ENCODE measurements around the gene MUC6.

Gene MUC6

DNA sequence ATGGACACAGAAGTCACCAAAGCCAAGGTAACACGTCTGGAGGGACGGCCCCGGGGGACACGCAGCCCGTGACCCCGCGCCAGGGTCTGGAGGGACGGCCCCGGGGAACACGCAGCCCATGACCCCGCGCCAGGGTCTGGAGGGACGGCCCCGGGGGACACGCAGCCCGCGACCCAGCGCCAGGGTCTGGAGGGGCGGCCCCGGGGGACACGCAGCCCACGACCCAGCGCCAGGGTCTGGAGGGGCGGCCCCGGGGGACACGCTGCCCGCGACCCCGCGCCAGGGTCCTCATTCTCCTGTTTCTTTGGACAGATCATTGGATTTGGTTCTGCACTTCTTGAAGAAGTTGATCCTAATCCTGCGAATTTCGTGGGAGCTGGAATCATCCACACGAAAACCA lies 27.1 kb downstream of the MUC6 start:
- DNase-seq (ENCODE audit: low read depth in 2 of 3, low spot score in 2 of 3): no peak

DNA sequence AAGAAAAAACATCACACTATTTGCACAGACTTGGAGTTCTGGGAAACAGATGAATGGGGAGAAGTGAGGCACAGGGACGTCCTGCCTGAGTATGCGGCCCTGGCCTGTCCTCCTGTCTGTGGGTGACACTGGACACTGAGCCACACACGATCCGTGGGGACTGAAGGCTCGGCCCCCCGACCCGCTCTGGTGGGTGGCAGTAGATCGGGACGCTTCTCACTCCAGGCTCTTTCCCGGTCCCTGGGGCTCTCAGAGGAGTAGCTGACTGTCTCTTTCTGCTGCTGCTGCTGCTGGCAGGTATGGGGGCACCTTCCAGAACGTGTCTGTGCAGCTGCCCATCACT lies 27.7 kb downstream of the MUC6 start:
- DNase-seq (ENCODE audit: low read depth in 2 of 3, low spot score in 2 of 3): no peak

DNA sequence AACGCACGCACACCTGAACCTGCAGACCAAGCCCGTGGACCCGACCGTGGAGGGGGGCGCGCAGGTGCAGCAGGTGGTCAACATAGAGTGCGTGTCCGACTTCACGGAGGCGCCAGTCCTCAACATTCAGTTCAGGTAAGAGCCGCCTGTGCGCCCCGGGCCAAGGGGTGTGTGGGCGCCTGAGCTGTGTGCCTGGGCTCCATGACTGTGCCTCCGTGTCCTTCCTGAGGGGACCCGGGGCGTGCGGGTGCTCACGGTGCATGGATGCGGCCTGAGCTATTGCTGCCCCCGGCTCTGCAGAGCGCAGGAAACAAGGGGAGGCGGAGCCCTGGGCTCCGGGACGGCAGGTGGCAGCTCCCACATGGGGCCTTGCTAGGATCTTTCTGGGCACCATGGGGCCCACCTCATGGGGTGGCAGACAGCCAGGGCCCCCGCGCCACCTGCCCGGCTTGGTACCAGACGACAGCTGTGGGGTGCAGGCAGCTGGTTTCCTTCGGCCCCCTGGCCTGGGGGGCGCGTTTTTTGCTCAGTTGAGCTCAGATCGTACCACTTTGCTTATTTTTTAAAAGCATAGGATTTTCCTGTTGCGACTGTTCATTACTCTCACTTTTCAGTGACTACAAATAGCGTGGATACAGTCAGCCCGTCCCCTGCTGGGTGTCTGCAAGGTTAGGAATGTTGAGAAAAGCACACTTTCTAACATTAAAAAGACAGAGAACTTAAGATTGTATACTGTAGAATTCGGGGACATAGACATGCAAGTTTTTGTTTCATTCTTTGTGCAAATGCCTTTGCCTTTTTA lies 28.3 kb downstream of the MUC6 start:
- no peak for DNase-seq (ENCODE audit: low read depth in 2 of 3, low spot score in 2 of 3)

DNA sequence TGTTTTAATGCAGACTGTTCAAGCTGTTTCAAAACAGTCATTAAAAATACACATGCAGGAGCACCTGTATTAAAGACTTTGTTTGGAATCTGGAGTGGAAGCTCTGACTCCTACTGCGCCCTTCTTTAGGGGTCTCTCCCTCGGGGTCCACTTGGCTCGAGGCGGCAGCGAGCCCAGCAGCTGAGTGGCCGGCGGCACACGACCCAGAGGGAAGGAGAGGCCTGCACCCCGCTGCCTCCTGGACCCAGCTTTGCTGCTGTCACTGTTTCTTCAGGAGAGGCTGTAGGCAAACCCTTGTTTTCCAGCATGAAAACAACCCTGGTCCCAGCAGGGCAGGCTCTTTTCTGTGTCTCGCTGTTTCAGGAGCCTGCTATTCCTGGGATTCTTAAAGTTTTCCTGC lies 29.2 kb downstream of the MUC6 start:
- DNase-seq (ENCODE audit: low read depth in 2 of 3, low spot score in 2 of 3): no peak

GRCh38 chr11:1006762-1007161 lies 29.8 kb downstream of the MUC6 start:
- no peak for DNase-seq (ENCODE audit: low read depth in 2 of 3, low spot score in 2 of 3)

DNA sequence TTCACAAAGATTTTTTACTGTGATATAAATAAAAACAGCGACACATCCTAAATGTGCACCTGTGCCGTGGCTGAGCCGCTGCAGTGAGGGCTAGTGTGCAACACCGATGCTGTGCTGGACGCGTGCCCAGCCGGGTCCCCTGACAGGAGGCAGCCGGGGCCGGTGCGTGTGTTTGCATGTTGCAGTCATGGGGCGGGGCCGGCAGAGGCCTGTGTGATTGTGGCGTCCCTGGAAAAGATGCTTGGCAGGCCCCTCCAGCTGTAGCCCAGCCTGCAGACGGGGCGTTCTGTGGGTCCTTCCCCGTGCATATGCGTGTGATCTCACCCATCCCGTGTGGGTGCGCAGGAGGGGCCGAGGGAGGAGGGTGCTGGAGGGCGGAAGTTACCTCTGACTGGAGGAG lies 30.6 kb downstream of the MUC6 start:
- no peak for DNase-seq (ENCODE audit: low read depth in 2 of 3, low spot score in 2 of 3)

GRCh38 chr11:1003159-1003558 lies 33.4 kb downstream of the MUC6 start:
- DNase-seq (ENCODE audit: low read depth in 2 of 3, low spot score in 2 of 3): no peak

DNA sequence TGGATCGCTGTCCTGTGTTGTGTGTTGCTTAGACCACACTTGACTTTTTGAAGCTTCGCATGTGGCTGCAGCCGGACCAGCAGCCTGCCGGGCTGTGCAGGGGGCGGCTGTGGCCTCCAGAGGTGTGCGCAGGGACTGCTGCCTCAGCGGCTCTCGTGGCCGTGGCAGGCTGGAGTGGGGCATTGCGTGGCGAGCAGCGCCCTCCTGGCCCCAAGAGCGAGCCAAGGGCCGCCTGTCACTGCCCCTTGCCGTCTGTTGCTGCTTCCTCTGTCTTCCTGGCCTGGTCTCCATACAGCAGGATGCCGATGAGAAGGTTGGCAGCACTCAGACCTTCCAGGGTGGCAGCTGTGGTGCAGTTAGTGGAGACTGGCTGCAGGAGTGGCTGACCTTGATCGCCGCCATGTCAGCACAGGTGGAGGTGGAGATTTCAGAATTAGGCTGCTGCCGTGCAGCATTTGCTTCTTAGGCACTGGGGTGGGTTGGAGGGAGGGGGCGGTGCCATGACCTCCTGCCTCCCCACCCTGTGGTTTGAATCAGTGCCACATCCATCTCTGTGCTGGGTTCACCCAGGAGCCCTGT lies 34.0 kb downstream of the MUC6 start:
- no peak for DNase-seq (ENCODE audit: low read depth in 2 of 3, low spot score in 2 of 3)

DNA sequence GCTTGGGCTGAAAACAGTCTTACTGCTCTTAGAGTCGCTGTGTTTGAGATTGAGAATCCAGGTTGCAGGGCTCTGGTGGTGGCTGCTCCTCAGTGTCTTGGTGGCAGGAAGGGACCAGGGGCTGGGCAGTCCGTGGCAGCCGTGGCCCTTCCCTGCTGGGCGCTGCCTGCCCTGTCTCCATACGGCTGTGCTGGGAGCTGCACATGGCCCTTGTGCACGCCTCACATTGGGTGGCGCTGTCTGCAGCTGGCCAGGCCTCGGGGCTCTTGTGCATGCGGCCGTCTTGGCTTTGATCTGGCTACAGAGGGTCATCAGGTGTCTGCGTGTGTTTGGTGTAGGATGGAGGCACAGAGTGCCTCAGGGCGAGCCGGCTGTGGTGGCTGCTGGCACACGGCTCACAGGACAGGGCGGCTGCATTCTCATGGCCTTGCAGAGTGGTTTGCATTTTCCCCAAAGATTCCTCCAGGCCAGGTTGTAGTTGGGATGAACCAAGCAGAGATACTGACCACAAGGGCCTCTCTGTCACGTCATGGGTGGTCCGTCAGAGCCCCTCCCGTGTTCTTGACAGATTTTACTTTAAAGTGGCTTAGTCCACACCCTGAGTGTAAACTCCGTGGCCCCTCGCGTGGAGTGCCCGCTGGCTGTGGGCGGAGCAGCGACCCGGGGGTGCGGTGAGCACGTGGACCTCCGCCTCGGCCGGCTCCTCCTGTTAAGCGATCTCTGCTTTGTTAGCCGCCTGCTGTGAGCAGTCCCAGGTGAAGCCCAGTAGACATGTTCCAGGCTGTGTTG lies 34.7 kb downstream of the MUC6 start:
- DNase-seq (ENCODE audit: low read depth in 2 of 3, low spot score in 2 of 3): no peak

GRCh38 chr11:1000357-1001278 lies 35.9 kb downstream of the MUC6 start:
- no peak for DNase-seq (ENCODE audit: low read depth in 2 of 3, low spot score in 2 of 3)

- no peak for DNase-seq (ENCODE audit: low read depth in 2 of 3, low spot score in 2 of 3)
Observed at GRCh38 chr11:999009-999408, 37.5 kb downstream of the MUC6 start.

DNA sequence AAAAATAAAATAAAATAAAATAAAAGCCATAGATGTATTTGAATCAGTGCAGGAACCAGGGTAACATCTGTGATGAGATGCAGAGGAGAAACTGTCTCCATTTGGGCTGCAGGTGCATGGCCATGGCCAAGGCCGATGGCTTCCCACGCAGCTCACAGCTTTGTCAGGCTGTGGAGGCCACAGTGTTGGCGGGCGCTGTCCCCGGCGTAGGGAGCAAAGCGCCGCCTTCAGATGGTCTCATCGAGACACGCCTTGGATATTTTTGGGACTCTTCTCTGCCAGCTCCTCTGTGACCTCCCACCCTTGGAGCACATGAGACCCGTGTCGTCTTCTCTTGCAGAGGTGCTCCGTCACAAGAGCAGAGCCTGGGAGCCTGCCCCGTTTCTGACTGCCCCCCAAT lies 38.6 kb downstream of the MUC6 start:
- DNase-seq (ENCODE audit: low read depth in 2 of 3, low spot score in 2 of 3): no peak

DNA sequence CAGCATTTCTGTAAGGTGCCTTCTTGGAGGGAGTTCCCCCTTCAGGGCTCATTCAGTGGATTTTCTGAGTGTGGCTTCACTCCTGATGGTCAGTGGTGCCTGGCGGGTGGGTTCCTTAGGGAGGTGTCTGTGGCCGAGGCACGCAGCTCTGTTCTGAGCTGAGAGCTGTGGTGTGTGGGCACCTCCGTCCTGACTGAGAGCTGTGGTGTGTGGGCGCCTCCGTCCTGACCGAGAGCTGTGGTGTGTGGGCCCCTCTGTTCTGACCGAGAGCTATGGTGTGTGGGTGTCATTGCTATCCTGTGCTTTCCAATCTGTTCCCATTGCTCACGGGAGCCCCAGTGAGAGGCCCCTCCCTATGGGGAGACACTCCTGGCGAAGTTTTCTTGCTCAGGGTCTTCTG lies 39.8 kb downstream of the MUC6 start:
- DNase-seq (ENCODE audit: low read depth in 2 of 3, low spot score in 2 of 3): no peak

- no peak for DNase-seq (ENCODE audit: low read depth in 2 of 3, low spot score in 2 of 3)
Observed at GRCh38 chr11:995752-996420, 40.6 kb downstream of the MUC6 start.

DNA sequence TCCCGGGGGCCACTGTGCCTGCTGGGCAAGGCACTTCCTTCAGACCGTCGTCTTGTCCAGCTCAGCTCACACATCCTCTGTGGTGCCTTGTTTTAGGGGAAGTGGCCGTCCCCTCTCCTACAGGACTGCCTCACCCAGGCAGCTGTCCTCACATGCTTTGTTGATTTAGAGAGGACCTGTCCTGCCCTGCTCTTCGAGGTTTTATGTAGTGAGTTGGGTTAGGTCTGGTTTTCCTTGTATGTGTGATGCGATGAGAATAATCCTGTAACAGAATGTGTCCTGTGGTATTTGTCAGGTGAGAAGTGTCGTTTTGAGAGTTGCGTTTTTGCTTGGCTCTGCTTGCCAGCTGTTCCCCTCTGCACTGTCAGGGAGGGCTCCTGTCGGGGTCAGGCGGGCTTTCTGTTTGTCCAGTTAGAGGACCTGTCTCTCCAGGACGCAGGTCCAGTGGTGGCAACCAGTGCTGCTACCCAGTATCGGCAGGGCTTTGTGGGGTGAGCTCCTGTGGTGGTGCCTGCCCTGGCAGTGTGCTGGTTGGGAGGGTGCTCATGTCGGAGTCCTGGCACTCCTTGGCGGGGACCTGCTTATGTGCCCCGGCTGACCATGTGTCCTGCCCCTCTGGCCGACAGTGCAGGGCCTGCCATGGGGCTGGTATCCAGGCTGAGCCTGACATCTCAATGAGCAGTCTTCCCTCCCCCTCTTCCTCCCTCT lies 41.3 kb downstream of the MUC6 start:
- no peak for DNase-seq (ENCODE audit: low read depth in 2 of 3, low spot score in 2 of 3)

DNA sequence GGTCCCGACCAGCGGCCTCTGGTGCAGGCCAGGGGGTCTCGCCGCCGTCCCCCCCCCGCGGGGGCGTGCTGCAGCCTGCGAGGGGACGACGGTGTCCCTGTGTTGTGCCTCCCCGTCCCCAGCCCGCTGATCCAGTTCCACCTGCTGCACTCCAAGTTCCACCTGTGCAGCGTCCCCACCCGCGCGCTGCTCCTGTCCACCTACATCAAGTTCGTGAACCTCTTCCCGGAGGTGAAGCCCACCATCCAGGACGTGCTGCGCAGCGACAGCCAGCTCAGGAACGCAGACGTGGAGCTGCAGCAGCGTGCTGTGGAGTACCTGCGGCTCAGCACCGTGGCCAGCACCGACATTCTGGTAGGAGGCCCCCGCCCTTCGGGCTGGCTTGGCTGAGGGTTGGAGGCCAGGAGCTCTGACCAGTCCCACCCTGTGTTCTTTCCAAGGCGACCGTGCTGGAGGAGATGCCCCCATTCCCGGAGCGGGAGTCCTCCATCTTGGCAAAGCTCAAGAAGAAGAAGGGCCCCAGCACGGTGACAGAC lies 42.8 kb downstream of the MUC6 start:
- DNase-seq (ENCODE audit: low read depth in 2 of 3, low spot score in 2 of 3): no peak

DNA sequence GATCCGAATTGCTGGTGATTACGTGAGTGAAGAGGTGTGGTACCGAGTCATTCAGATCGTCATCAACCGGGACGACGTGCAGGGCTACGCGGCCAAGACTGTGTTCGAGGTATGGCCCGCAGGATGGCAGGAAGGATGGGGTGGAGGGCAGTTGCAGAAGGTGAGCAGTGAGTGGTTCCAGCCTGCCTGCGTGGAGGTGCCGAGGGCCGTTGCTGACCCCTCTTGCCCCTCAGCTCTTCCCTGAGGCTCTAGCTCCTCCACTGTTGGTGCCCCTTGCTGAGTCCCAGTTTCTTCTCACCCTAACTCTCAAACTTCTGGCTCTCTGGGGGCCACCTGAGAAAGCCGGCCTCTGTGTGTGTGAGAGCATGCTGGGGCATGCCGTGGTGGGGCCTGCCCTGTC lies 43.9 kb downstream of the MUC6 start:
- DNase-seq (ENCODE audit: low read depth in 2 of 3, low spot score in 2 of 3): no peak

DNA sequence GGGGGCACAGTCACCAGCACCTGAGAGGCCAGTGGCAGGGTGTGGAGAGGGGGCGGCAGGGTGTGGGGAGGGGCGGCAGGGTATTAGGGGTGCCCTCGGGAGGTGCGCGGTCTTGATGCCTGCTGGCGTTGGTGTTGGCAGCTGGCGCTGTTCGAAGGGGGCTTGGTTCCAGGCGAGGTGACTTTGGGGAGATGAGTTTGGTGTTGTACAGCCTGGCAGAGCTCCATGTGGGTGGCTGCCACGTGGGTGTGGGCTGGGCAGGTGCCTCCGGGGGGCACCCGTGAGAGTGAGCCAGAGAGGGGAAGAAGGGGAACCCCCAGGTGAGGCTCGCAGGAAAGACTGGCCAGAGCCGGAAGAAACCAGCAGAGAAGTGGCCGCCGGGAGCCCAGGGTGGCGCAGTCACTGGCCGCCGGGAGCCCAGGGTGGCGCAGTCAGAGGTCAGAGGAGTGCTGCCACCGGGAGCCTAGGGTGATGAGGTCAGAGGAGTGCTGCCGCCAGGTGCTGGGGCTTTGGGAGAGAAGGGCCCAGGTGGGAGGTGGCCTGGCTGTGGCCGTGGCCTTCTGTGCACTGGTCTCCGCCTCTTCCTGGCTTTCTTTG lies 44.7 kb downstream of the MUC6 start:
- DNase-seq (ENCODE audit: low read depth in 2 of 3, low spot score in 2 of 3): no peak

- DNase-seq (ENCODE audit: low read depth in 2 of 3, low spot score in 2 of 3): no peak
Observed at GRCh38 chr11:991034-991433, 45.5 kb downstream of the MUC6 start.

DNA sequence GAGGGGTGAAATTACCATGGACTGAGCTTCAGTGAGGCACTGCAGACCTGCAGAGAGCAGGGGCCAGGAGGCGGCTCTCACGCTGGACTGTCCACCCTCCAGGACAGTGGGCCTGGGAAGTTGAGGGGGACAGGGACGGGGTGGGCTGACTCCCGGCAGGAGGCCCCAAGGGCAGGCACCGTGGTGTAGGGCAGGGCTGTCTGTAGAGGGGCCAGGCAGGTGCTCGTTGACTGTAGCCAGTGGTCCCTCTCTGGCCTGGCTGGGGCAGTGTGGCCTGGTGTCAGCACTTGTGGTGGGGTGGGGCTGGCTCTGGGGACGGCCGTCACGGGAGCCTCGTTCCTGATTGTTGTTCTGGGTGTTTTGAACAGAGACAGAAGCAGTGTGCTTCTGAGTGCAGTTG lies 46.4 kb downstream of the MUC6 start:
- DNase-seq (ENCODE audit: low read depth in 2 of 3, low spot score in 2 of 3): no peak
